IMR-90 (cell line): ENCODE data around the gene NBEA. TPM values are rescaled to one million over a fixed set of nuclear protein-coding genes. Genes with fewer than 3 reads are reported as not detected.

ENCODE experiments used
- ATAC-seq: fragments of 200-7000 bp; cut with Tn5 transposase; 2 replicates; pipeline ENCODE4 v1.9.1; 2020; ENCODE audit warnings: low read depth, mild to moderate bottlenecking, moderate library complexity
- BruUV-seq: library from RNA; stranded (reverse); fragments of 400-500 nt; replicated peaks from 2 replicates; lab custom pipeline; 2021; lab: Mats Ljungman, UMichigan
- CTCF ChIA-PET: fragments of 300-600 bp; formaldehyde crosslinking; extraction: SDS; loops from one replicate; lab custom pipeline; 2021; ENCODE audit warnings: antibody characterized with exemption; lab: Yijun Ruan, JAX
- POLR2A ChIA-PET: fragments of 300-600 bp; sonication (Branson Sonifier 250); formaldehyde crosslinking; loops from one replicate; lab custom pipeline; 2022; ENCODE audit warnings: antibody characterized with exemption; ENCODE audit not compliant: unreplicated experiment; lab: Charles Lee
- DNase-seq: peaks from one replicate; pipeline ENCODE4 v3.0.0; 2013
- H2AFZ ChIP-seq: replicated peaks from 2 replicates; pipeline ENCODE3; 2013; ENCODE audit warnings: low read length, mild to moderate bottlenecking; ENCODE audit not compliant: poor library complexity
- H2AK5ac ChIP-seq: 2 replicates; pipeline ENCODE4 v1.6.1; 2013; ENCODE audit warnings: low read depth, low read length, inconsistent platforms
- H2AK9ac ChIP-seq: replicated peaks from 2 replicates; pipeline ENCODE3; 2013; ENCODE audit warnings: mild to moderate bottlenecking, low read depth, low read length, moderate library complexity; ENCODE audit not compliant: poor library complexity
- H2BK120ac ChIP-seq: 2 replicates; pipeline ENCODE4 v1.6.1; 2013; ENCODE audit warnings: low read depth, low read length, inconsistent platforms
- H2BK15ac ChIP-seq: 3 replicates; pipeline ENCODE4 v1.6.1; 2013; ENCODE audit warnings: low read depth, low read length, inconsistent platforms
- H2BK20ac ChIP-seq: 2 replicates; pipeline ENCODE4 v1.6.1; 2013; ENCODE audit warnings: low read depth, mild to moderate bottlenecking, inconsistent platforms, low read length, moderate library complexity
- H2BK5ac ChIP-seq: 2 replicates; pipeline ENCODE4 v1.6.1; 2013; ENCODE audit warnings: mild to moderate bottlenecking, low read depth, low read length, inconsistent platforms; ENCODE audit not compliant: poor library complexity, severe bottlenecking
- H3K14ac ChIP-seq: replicated peaks from 2 replicates; pipeline ENCODE4 v1.6.1; 2013; ENCODE audit warnings: low read depth, low read length, inconsistent platforms
- H3K18ac ChIP-seq: 2 replicates; pipeline ENCODE4 v1.6.1; 2013; ENCODE audit warnings: low read depth, low read length, control low read depth
- H3K23ac ChIP-seq: 2 replicates; pipeline ENCODE4 v1.6.1; 2013; ENCODE audit warnings: low read depth, low read length, inconsistent platforms
- H3K27ac ChIP-seq: 2 replicates; pipeline ENCODE4 v1.5.1; 2013; ENCODE audit warnings: mild to moderate bottlenecking, control low read depth, low read length; ENCODE audit not compliant: insufficient read depth
- H3K27me3 ChIP-seq: 2 replicates; pipeline ENCODE4 v1.6.1; 2013; ENCODE audit warnings: low read length; ENCODE audit not compliant: control insufficient read depth, insufficient read depth
- H3K36me3 ChIP-seq: 2 replicates; pipeline ENCODE4 v1.6.1; 2013; ENCODE audit warnings: low read length, mixed read lengths; ENCODE audit not compliant: control insufficient read depth, insufficient read depth
- H3K4ac ChIP-seq: 2 replicates; pipeline ENCODE4 v1.6.1; 2013; ENCODE audit warnings: low read depth, low read length, inconsistent platforms
- H3K4me1 ChIP-seq: 2 replicates; pipeline ENCODE4 v1.6.1; 2013; ENCODE audit warnings: low read length, mixed read lengths; ENCODE audit not compliant: control insufficient read depth, insufficient read depth
- H3K4me2 ChIP-seq: 2 replicates; pipeline ENCODE4 v1.6.1; 2013; ENCODE audit warnings: low read depth, mild to moderate bottlenecking, control low read depth, low read length, moderate library complexity
- H3K4me3 ChIP-seq: 2 replicates; pipeline ENCODE4 v1.5.1; 2013; ENCODE audit warnings: low read depth, mild to moderate bottlenecking, control low read depth, low read length, moderate library complexity; ENCODE audit not compliant: insufficient read depth
- H3K56ac ChIP-seq: 2 replicates; pipeline ENCODE4 v1.6.1; 2013; ENCODE audit warnings: low read length, inconsistent platforms; ENCODE audit not compliant: insufficient read depth; ENCODE audit errors: extremely low read depth
- H3K79me1 ChIP-seq, 2 experiments: 2 replicates each; pipeline ENCODE4 v1.6.1; 2013; ENCODE audit warnings: low read length in 2 of 2, inconsistent platforms in 1 of 2, low read depth in 1 of 2
- H3K9ac ChIP-seq: 2 replicates; pipeline ENCODE4 v1.6.1; 2013; ENCODE audit warnings: low read depth, low read length, control low read depth
- H3K9me1 ChIP-seq: 2 replicates; pipeline ENCODE4 v1.6.1; 2013; ENCODE audit warnings: low read length, inconsistent platforms; ENCODE audit not compliant: insufficient read depth
- H3K9me3 ChIP-seq: 2 replicates; pipeline ENCODE4 v1.6.1; 2013; ENCODE audit warnings: low read length; ENCODE audit not compliant: control insufficient read depth, insufficient read depth
- H4K20me1 ChIP-seq: 2 replicates; pipeline ENCODE4 v1.6.1; 2013; ENCODE audit warnings: low read length, inconsistent platforms; ENCODE audit not compliant: insufficient read depth
- H4K5ac ChIP-seq: 2 replicates; pipeline ENCODE4 v1.6.1; 2013; ENCODE audit warnings: mild to moderate bottlenecking, low read depth, low read length, control low read depth
- H4K8ac ChIP-seq, 2 experiments: 2 replicates each; pipeline ENCODE4 v1.6.1; 2013; ENCODE audit warnings: low read depth in 2 of 2, low read length in 2 of 2, control low read depth in 1 of 2, inconsistent platforms in 1 of 2
- H4K91ac ChIP-seq: 2 replicates; pipeline ENCODE4 v1.6.1; 2013; ENCODE audit warnings: low read depth, low read length, inconsistent platforms; ENCODE audit not compliant: insufficient read depth
- CEBPB ChIP-seq: IDR thresholded peaks from 2 replicates; pipeline ENCODE4 v1.6.1; 2012; ENCODE audit warnings: low read depth, low read length, improper control_type of control experiment
- RCOR1 ChIP-seq: IDR thresholded peaks from 2 replicates; pipeline ENCODE4 v1.6.1; 2012; ENCODE audit warnings: mild to moderate bottlenecking, low read length, improper control_type of control experiment; ENCODE audit not compliant: insufficient replicate concordance
- SMC3 ChIP-seq: fragments of 150-350 bp; IDR thresholded peaks from 2 replicates; pipeline ENCODE4 v1.6.1; 2016; ENCODE audit warnings: low read depth, mild to moderate bottlenecking, antibody characterized with exemption, low read length, moderate library complexity
- WGBS, 2 experiments: methylation state at CpG; one replicate each; pipeline versions ENCODE4 v1.1.5 to v1.1.7; 2013; ENCODE audit warnings: missing lambda C conversion rate in 2 of 2; ENCODE audit not compliant: insufficient read length in 1 of 2; ENCODE audit errors: extremely low coverage in 2 of 2; 5-methylcytosine and 5-hydroxymethylcytosine counted together
- dilution Hi-C: fragments of 300-500 bp; cut with HindIII; formaldehyde crosslinking; loops from one replicate; pipeline ENCODE4 v1.14.3; 2018; ENCODE audit warnings: low sequenced_read_pairs; ENCODE audit not compliant: unreplicated experiment
- in situ Hi-C: fragments of 300-500 bp; cut with MboI; formaldehyde crosslinking; loops from 3 replicates; pipeline ENCODE4 v1.14.3; 2019; ENCODE audit warnings: low sequenced_read_pairs, inconsistent platforms, mixed read lengths
- intact Hi-C: fragments of 100-400 bp; cut with micrococcal nuclease; formaldehyde crosslinking; loops from 2 replicates; pipeline ENCODE4 v1.10.0; 2022
- polyA plus RNA-seq, 3 experiments: library from polyadenylated mRNA; depleted of rRNA; stranded (reverse); fragments of >200 nt; gene quantifications; 2 replicates each; pipeline ENCODE4 v1.2.3, GENCODE V29; 2012; ENCODE audit warnings: low replicate concordance in 1 of 3
- total RNA-seq: library from RNA; depleted of rRNA; stranded (reverse); fragments of >200 nt; gene quantifications from 2 replicates; pipeline ENCODE4 v1.2.3, GENCODE V29; 2012

Gene NBEA
- total and polyA plus RNA-seq, 2 of the 4 experiments (the other 2 are of a cell fraction), result 0.82 to 2.2 TPM

GRCh38 chr13:35598233-35598632, 656.2 kb downstream of the NBEA start:
- Histone ChIP-seq H3K4me3 (no peak overlapping the region), H2AFZ (no peak overlapping the region), H3K56ac (no peak overlapping the region), H3K4me1 (peaks cover 5% of the 10 kb centered on the region; the same call in 1 of the 2 replicates), H2AK5ac (no peak overlapping the region), H3K9me1 (no peaks in the 10 kb centered on the region), H3K23ac (no peak overlapping the region), H4K20me1 (no peaks in the 10 kb centered on the region), H2BK120ac (no peak overlapping the region), H2BK5ac (no peak overlapping the region), H2BK15ac (no peak overlapping the region), H3K9ac (no peak overlapping the region), H3K36me3 (no peaks in the 10 kb centered on the region), H3K27ac (no peak overlapping the region), H3K27me3 (no peaks in the 10 kb centered on the region), H2AK9ac (no peak overlapping the region), H2BK20ac (no peak overlapping the region), H3K4ac (no peak overlapping the region), H4K5ac (no peak overlapping the region; the same call in 1 of the 2 replicates), H3K79me1 (no peaks in the 10 kb centered on the region), H3K9me3 (no peaks in the 10 kb centered on the region), H3K18ac (no peak overlapping the region), H3K14ac (0 out of 2 replicates have a peak overlapping the region, but pooled peaks have one; percentile 19), H3K4me2 (no peak overlapping the region), H4K8ac (no peak overlapping the region), H4K91ac (no peak overlapping the region)
- in situ Hi-C loops (no loop called here), intact Hi-C loops (no loop called here), dilution Hi-C loops (no loop called here)
- no TSS peak for BruUV-seq
- DNase-seq (no peak), ATAC-seq (peak; percentile 40; the same call in 1 of the 2 replicates)
- TF ChIP-seq CEBPB, result no peak
- TF ChIP-seq SMC3, result no peak
- no peak for TF ChIP-seq RCOR1
- ChIA-PET CTCF (interaction anchor here (0.5 kb wide), 1 partner anchor 1849 kb away, joined by 4 read pairs; no protein-coding TSS in a partner anchor), POLR2A (no interaction called here)
- no CpG with 5 or more reads among the region's 3 CpGs for WGBS, 2 experiments
